GM21717 (cell line): ENCODE results near the gene ZNF22.

Source experiments
- ATAC-seq: cut with Tn5 transposase; IDR thresholded peaks from one replicate; pipeline ENCODE4 v1.9.1; 2021; ENCODE audit warnings: mild to moderate bottlenecking, moderate library complexity; ENCODE audit not compliant: unreplicated experiment

The ZNF22 gene

GRCh38 chr10:44976352-44977198, 24.1 kb upstream of the ZNF22 start:
- ATAC-seq = no peak

DNA sequence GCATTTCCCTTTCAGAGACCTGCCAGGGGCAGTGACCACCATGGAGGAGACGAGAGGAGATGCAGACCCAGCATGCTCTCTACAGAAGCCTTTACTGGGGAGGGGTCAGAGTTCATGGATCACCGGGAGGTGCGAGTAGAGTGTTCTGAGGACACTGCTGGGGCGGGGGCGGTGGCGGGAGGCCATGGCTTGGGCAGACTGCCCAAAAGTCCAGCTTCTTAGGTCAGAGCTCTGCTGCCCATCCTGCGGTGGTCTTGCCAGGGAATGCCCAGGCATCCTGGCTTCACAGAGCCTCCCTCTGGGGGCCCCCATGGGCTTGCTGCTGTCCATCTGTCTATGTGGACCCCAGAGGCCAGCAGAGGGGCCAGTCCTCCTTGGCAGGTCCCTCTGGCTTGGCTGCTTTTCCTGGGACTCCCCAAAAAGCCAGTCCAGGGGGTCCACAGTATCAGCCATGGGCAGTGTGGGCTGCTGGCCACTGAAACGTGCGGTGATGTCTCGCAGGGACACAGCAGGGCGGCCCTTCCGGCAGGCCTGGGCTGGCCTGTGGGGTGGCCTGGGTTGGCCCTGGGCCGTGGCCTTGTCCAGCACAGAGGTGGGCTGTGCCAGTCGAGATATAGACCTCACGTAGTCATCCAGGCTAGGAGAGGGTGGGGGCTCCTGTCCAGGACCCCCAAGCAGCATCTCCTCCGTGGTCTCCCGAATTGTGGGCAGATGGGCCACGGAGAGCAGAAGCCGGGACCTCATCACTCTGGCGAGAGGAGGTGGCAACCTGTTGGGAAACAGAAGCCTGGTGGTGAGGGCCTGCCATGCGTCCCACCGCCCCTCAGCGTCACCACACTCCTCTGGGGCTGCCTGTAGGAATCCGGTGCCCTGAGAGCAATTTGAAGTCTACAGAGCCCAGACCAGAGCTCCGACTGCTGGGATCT, 23.2 kb upstream of the ZNF22 start:
- no peak for ATAC-seq

DNA sequence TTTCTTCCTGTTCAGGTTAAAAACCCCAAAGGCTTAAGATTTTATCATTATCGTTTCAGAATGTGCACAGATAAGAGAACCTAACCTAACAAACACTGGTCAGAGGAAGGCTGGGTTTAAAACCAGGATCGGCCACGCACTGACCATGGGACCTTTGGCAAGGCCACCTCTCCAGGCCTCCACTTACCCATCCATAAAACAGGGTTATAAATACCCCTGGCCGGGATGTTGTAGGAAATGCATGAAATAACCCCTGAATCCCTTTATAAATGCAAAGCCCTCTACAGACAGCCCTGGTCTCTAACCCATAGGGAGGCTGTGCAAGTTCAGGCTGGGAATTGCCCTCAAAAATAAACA, 22.5 kb upstream of the ZNF22 start:
- no peak for ATAC-seq

DNA sequence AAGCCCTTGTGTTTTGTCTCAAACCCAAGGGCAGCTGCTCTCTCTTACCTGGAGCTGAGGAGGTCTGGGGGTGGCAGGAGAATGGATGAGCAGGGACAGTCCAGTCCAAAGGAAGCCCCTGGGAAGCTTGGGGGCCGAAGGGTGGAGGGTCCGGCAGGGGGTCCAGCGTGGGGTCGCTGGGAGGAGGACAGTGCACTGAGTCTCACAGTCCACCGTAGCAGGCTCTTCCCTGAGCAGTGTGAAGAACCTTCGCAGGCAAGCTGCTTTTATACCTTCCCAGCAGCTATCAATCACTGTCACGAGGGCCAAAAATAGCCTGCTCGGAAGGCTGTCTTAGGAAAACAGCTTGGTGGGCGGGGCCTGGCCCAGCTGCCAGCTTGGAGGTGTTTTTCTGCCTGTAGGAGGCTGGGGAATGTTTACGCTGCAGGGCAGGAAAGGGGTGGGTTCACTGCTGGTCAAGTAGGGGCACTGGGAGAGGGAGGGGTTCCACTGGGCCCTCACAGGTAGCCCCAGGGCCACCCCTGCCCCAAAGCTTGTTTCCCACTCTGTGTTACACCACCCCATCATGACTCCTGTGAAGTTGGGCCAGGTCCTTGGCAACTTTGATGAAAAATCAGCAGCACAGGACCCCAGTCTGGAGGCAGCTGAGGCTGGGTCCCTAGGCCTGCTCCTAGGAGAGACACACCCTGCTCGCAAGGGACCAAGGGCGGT, 22.0 kb upstream of the ZNF22 start, which contains the start of gene DEPP1:
TSS of gene DEPP1 (minus strand) at position 240 of the 711 bp plus-strand sequence. CDS start 779 bp downstream, outside the sequence.
- ATAC-seq = peak; percentile 33

GRCh38 chr10:44979281-44980191, 21.2 kb upstream of the ZNF22 start:
- no peak for ATAC-seq

GRCh38 chr10:44980309-44981171, 20.2 kb upstream of the ZNF22 start:
- ATAC-seq = no peak

DNA sequence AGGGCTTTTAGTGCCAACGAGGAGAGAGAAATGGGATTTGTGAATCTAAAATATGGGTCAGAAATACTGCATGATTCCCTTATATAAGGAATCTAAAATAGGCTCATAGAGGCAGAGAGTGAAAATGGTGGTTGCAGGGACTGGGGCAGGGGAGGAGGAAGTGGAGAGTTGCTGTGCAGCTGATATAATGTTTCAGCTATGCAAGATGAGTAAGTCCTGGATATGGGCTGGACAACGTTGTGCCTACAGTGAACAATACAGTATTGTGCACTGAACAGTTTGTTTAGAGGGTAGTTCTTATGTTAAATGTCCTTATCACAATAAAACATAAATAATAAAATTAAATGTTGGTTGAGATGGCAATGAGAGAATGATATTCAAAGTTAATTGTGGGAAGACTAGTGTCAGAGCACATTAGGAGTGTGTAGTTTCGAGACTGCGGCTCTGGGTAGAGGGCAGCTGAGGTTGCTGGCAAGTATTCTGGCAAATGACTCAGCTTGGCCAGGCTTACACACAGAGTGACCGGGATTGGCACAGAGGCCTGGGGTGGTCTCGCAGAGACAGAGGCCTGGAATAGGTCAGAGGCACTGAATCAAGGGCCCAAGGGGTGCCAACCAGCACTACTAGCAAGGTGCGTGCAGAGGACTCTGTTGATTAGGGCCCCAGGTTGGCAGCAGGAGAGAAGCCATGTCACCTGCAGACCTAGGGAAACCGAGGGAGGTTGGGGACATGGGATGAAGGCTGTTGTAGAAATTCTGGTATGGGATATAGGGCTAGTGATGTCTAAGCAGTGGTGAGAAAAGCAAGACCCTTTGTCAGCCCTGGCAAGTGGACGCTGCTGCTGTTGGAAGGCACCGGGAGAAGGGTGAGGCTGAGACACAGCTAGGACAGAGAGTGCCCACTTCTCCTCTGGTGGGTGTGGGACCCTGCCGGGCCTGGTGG, 19.3 kb upstream of the ZNF22 start:
- peak; percentile 42 for ATAC-seq

- ATAC-seq = no peak
These were observed 18.6 kb upstream of the ZNF22 start for GRCh38 chr10:44982114-44982460.

- ATAC-seq = no peak
These were observed 18.2 kb upstream of the ZNF22 start for GRCh38 chr10:44982496-44982895.

DNA sequence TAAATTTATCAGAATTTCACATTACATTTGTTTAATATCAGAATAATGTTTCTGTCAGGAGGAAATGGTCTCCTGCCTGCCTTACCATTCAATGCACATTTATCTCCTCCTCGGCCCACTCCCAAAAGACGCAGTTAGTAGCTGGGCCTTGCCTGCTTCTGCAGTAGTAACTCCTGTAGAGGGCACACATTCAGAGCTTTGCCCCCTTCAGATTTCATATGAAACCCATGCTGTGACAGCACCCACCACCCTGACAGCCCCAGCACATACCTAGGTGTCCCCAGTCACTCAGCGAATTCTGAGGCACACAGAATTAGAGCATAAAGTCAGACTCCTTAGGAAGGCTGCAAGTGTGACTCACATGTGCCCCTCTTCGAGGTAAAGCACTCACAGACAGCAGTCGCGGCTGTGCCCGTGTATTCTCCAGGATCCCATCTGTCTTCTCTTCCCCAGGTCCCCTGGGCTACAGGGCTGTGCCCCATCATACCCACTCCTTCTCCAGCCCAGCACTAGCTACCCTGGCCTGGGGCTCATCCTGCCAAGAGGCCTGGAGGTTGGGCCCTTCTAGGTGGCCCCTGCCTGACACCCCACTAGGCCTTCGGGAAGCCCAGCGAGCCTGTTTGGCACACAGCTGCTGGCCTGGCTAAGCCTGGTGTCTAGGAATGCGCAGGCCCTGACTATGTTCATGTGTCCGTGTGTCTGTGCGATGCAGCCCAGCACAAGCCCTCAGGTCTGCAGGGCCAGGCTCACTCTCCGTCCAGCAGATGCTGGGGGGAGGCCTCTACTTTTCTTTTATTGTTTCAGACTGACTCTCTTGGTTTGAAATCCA, 17.4 kb upstream of the ZNF22 start:
- ATAC-seq = no peak

DNA sequence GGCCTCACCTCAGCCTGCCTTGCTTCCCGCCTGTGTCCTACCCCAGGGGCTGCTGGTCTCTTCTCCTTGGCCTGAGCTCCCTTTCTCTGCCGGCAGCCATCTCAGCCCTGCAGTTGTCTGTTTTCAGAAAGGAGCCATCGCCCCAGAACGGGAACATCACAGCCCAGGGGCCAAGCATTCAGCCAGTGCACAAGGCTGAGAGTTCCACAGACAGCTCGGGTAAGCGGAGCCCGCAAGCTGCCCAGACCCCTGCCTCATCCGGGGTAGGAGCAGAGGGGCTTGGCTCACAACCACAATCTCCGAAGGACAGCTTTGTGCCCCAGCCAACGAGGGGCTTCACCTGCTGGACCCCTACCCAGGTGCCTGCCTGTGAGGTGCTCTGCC, 16.8 kb upstream of the ZNF22 start:
- no peak for ATAC-seq

GRCh38 chr10:44984671-44985101, 16.0 kb upstream of the ZNF22 start:
- no peak for ATAC-seq

DNA sequence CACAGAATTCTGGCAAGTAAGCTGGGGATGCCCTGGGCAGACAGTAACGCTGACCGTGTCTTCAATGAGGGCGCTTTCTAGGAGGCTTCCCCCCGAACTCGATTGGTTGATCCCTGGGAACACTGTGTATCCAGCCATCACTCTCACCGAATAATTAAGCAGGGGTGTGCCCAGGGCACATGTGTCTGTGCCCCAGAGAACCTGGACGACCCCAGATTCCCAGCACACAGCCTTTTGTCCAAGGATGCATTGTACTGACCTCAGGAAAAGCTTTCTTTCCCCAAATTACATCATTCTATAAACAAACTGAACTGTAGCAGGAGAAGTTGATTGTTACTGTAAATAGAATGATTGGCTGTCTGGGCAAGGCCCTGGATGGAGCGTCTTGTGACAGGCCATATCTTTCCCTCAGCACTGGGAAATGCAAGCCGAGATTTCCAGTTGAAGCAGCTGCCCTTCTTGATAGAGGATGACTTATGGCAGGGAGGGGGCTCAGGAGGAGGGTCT, 15.5 kb upstream of the ZNF22 start:
- ATAC-seq = no peak

- no peak for ATAC-seq
These were observed 14.5 kb upstream of the ZNF22 start for GRCh38 chr10:44986179-44986578.

DNA sequence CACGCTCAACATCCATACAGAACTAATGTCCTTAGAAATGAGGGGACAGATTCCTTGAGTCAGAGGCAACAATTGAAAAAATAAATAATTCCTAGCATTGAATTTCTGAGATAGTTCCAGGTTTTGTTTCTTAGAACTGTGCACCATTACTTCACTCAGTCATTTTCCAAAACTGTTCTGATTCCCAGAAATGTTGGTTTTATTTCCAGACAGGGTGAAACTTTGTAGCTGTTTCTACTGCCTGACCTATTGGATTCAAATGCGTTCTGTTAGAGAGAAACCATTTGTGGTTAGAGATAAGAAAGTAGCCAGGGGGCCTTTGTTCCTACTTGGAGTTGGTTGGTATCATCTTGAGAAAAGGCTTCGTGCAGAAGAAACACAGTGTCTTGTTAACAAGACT, 14.1 kb upstream of the ZNF22 start:
- no peak for ATAC-seq

DNA sequence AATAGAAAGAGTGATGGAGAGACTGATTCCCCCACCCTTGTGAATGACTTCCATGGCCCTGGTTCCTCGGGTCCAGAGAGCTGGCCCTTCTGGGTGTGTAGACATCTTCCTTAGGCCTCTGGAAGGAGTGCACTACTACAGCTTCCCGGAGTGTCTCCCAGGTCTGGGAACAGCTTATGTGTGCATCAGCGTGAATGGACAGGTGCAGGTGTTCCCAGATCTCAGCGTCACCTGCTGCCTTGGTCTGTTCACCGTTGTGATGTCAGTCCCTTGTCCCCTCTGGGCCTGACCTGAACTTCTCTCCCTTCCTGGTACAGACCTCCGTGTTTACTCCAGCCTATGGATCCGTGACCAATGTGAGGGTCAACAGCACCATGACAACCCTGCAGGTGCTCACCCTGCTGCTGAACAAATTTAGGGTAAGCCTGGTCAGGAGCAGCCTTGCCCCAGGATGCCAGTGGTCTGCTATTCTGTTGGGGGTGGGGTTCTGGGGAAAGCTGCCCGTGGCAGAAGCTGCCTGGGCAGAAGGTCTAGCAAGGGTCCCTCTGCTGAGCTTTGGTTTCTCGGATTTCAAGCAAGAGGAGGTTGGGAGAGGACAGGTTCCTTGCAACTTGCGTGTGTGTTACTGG, 11.7 kb upstream of the ZNF22 start:
- no peak for ATAC-seq
